ENCODE results near the gene SLC43A2. TPM values are rescaled to one million over a fixed set of nuclear protein-coding genes. Genes with fewer than 3 reads are reported as not detected.

SLC43A2 gene
- total and polyA plus RNA-seq, 2 donors (not counting 3 experiments of a cell fraction or from before 2014, with no cell fraction given), result 41.7 to 52.0 TPM

DNA sequence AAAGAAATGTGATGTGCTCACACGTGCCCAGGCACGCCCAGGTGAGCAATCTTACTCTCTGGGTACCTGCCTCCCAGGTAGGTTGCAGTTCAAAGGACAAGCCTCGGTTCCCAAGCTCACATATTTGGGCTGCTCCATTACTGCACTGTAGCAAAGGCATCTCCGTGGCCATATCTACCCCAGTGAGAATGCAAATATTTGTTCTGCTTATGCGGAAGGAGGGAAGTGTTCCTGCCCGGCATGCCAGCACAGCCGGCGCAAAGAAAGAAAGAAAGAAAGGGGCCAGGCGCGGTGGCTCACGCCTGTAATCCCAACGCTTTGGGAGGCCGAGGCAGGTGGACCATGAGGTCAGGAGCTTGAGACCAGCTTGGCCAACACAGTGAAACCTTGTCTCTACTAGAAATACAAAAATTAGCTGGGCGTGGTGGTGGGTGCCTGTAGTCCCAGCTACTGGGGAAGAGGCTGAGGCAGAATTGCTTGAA is 30.7 kb downstream of the SLC43A2 start:
- Histone ChIP-seq H3K79me2 (ENCODE audit: control insufficient read depth, insufficient read depth, low read length) (no peaks in the 10 kb centered on the region), H2AFZ (ENCODE audit: low read depth, low read length) (no peak overlapping the region), H3K9me1 (replicated peaks; ENCODE audit: control insufficient read depth, extremely low read depth, insufficient read depth, low read length) (no peaks in the 10 kb centered on the region), H4K20me1 (replicated peaks; ENCODE audit: control insufficient read depth, extremely low read depth, insufficient read depth, low read length) (no peaks in the 10 kb centered on the region), H3K27me3 (ENCODE audit: control insufficient read depth in 2 of 2, insufficient read depth in 2 of 2, low read length in 2 of 2) (no peaks in the 10 kb centered on the region), H3K4me1 (ENCODE audit: control insufficient read depth, extremely low read depth, insufficient read depth, low read length) (peaks cover 5% of the 10 kb centered on the region), H3K9ac (replicated peaks; ENCODE audit: extremely low read depth, insufficient read depth, low read length) (no peak overlapping the region), H3K36me3 (ENCODE audit: control insufficient read depth in 2 of 2, extremely low read depth in 1 of 2, insufficient read depth in 2 of 2, low read length in 2 of 2) (peaks cover 2 to 3% of the 10 kb centered on the region in 2 experiments), H3K27ac (ENCODE audit: insufficient read depth, low read depth, low read length) (no peak overlapping the region), H3K4me2 (ENCODE audit: insufficient read depth, low read length) (no peak overlapping the region), H3K4me3 (replicated peaks in 1 of 3; ENCODE audit: insufficient read depth in 1 of 3, low read depth in 1 of 3, low read length in 3 of 3) (no peak overlapping the region), H3K9me3 (replicated peaks; ENCODE audit: control insufficient read depth, insufficient read depth, low read length) (no peaks in the 10 kb centered on the region)
- intact Hi-C loops (cut with micrococcal nuclease) (no loop called here), dilution Hi-C loops (cut with MboI; ENCODE audit: extremely low pct_ligation_motif_present, low sequenced_read_pairs) (no loop called here)
- no peak for DNase-seq (ENCODE audit: low read depth, low spot score)
- BruUV-seq (replicated peaks), result no TSS peak
- CTCF ChIA-PET, result no interaction called here
- POLR2A ChIA-PET, result no interaction called here
- FAIRE-seq, result no peak
- TF ChIP-seq GATA2 (IDR thresholded peaks at IDR 0.05; ENCODE audit: insufficient read depth, insufficient read length, low read depth, low read length), result no peak
- TF ChIP-seq, protein P1, sequence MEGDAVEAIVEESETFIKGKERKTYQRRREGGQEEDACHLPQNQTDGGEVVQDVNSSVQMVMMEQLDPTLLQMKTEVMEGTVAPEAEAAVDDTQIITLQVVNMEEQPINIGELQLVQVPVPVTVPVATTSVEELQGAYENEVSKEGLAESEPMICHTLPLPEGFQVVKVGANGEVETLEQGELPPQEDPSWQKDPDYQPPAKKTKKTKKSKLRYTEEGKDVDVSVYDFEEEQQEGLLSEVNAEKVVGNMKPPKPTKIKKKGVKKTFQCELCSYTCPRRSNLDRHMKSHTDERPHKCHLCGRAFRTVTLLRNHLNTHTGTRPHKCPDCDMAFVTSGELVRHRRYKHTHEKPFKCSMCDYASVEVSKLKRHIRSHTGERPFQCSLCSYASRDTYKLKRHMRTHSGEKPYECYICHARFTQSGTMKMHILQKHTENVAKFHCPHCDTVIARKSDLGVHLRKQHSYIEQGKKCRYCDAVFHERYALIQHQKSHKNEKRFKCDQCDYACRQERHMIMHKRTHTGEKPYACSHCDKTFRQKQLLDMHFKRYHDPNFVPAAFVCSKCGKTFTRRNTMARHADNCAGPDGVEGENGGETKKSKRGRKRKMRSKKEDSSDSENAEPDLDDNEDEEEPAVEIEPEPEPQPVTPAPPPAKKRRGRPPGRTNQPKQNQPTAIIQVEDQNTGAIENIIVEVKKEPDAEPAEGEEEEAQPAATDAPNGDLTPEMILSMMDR (IDR thresholded peaks at IDR 0.05; ENCODE audit: extremely low read depth in 1 of 2, insufficient read depth in 1 of 2, low read depth in 1 of 2, low read length in 2 of 2), result no peak
- TF ChIP-seq, protein P2, sequence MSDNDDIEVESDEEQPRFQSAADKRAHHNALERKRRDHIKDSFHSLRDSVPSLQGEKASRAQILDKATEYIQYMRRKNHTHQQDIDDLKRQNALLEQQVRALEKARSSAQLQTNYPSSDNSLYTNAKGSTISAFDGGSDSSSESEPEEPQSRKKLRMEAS (IDR thresholded peaks at IDR 0.05; ENCODE audit: insufficient read depth, insufficient read length), result no peak
- TF ChIP-seq FOS (IDR thresholded peaks at IDR 0.05; ENCODE audit: borderline replicate concordance, insufficient read depth, low read length), result no peak
- no peak for TF ChIP-seq JUN (IDR thresholded peaks at IDR 0.05; ENCODE audit: borderline replicate concordance, insufficient read depth, insufficient read length, low read depth)
- no peak for TF ChIP-seq EZH2 (IDR thresholded peaks at IDR 0.05; ENCODE audit: borderline replicate concordance, low read depth, low read length, severe bottlenecking)
- TF ChIP-seq POLR2A (IDR thresholded peaks at IDR 0.05; ENCODE audit: low read depth, low read length), result no peak
- no peak for TF ChIP-seq POLR2AphosphoS5 (IDR thresholded peaks at IDR 0.05; ENCODE audit: insufficient read depth, low read depth, low read length)
- no peak for TF ChIP-seq MYC (IDR thresholded peaks at IDR 0.05; ENCODE audit: low read depth, low read length)

Data from endothelial cell of umbilical vein (primary cell).